ENCODE data around the gene RXRA. TPM values are rescaled to one million over a fixed set of nuclear protein-coding genes. Genes with fewer than 3 reads are reported as not detected.

RXRA gene
- total RNA-seq, 1 donor from 2014 or later: 49.4 TPM

DNA sequence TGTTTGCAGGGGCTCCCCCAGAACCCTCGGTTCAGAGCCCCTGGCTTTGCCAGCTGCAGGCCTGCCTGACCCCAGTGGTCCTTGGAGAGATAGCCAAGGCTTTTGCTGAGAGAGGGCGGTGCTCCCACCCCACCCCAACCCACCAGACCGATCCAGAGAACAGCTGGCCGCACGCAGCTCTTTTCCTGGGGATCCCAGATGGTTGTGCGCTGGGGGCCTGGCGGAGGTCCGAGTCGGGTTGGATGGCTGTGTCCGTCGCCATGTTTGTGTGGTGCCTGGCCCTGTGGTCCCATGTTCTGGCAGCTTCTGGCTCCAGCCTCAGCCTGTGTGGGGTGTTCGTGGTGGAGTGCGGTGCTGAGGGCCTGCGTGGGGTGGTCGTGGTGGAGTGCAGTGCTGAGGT lies 97.5 kb downstream of the RXRA start:
- Histone ChIP-seq H3K4me1 (peaks cover 35% of the 10 kb centered on the region), H3K36me3 (peaks cover 0 to 19% of the 10 kb centered on the region in 2 donors)

GRCh38 chr9:134424818-134425217 lies 98.6 kb downstream of the RXRA start:
- Histone ChIP-seq H3K9me3 (no peaks in the 10 kb centered on the region), H3K27ac (no peak overlapping the region), H3K4me3 (no peak overlapping the region), H3K36me3 (peaks cover 0 to 29% of the 10 kb centered on the region in 2 donors), H3K27me3 (no peaks in the 10 kb centered on the region), H3K4me1 (peaks cover 24% of the 10 kb centered on the region)
- intact Hi-C loops (cut with DNase I): no loop called here
- DNase-seq (ENCODE audit: extremely low spot score in 2 of 2): no peak
- no peak for TF ChIP-seq CTCF (IDR thresholded peaks at IDR 0.05)
- no peak for TF ChIP-seq POLR2AphosphoS5 (IDR thresholded peaks at IDR 0.05; ENCODE audit: insufficient read depth in 1 of 2, low read depth in 1 of 2)
- TF ChIP-seq POLR2A (IDR thresholded peaks at IDR 0.05): no peak

More for the DNA sequence above, 97.5 kb downstream of the RXRA start:
- DNase-seq (ENCODE audit: extremely low spot score in 2 of 2): no peak
- TF ChIP-seq CTCF (IDR thresholded peaks at IDR 0.05): no peak
- TF ChIP-seq POLR2A (IDR thresholded peaks at IDR 0.05): no peak
- no peak for TF ChIP-seq POLR2AphosphoS5 (IDR thresholded peaks at IDR 0.05; ENCODE audit: insufficient read depth in 1 of 2, low read depth in 1 of 2)
- Histone ChIP-seq H3K27me3 (no peaks in the 10 kb centered on the region), H3K27ac (peak overlapping the region; percentile 81), H3K4me3 (no peak overlapping the region), H3K9me3 (no peaks in the 10 kb centered on the region)
- intact Hi-C loops (cut with DNase I): no loop called here

DNA sequence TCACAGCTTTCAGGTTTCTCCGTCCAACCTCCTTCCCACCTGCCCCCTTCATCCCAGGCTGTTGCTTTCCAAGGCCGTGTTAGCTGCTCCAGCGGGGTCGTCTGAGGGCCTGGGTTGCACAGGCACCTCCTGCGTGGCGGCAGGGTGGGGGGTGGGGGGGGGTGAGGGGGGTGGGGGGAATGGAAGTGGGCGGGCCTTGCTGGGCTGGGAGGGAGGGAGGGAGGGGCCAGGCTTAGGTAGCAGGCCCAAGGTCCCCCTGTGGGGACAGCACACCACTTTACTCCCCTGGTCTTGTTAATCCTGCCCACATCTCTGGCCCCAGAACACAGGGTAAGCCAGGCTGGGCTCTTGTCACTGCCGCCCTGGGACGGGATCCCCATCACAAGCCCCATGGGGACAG lies 99.1 kb downstream of the RXRA start:
- H3K4me3 ChIP-seq: no peak overlapping the region
- H3K27ac ChIP-seq: no peak overlapping the region
- H3K9me3 ChIP-seq: no peaks in the 10 kb centered on the region
- no peaks in the 10 kb centered on the region for H3K27me3 ChIP-seq
- peaks cover 23% of the 10 kb centered on the region for H3K4me1 ChIP-seq
- intact Hi-C loops (cut with DNase I): no loop called here
- peaks cover 0 to 35% of the 10 kb centered on the region in 2 donors for H3K36me3 ChIP-seq
- DNase-seq (ENCODE audit: extremely low spot score in 2 of 2): no peak
- TF ChIP-seq POLR2A (IDR thresholded peaks at IDR 0.05) (no peak), CTCF (IDR thresholded peaks at IDR 0.05) (no peak), POLR2AphosphoS5 (IDR thresholded peaks at IDR 0.05; ENCODE audit: insufficient read depth in 1 of 2, low read depth in 1 of 2) (no peak)

GRCh38 chr9:134425812-134426211 lies 99.6 kb downstream of the RXRA start:
- no peaks in the 10 kb centered on the region for H3K27me3 ChIP-seq
- TF ChIP-seq POLR2AphosphoS5 (IDR thresholded peaks at IDR 0.05; ENCODE audit: insufficient read depth in 1 of 2, low read depth in 1 of 2) (no peak), POLR2A (IDR thresholded peaks at IDR 0.05) (no peak), CTCF (IDR thresholded peaks at IDR 0.05) (no peak)
- H3K36me3 ChIP-seq: peaks cover 0 to 39% of the 10 kb centered on the region in 2 donors
- intact Hi-C loops (cut with DNase I): no loop called here
- H3K27ac ChIP-seq: no peak overlapping the region
- peaks cover 24% of the 10 kb centered on the region for H3K4me1 ChIP-seq
- no peak overlapping the region for H3K4me3 ChIP-seq
- H3K9me3 ChIP-seq: no peaks in the 10 kb centered on the region
- DNase-seq (ENCODE audit: extremely low spot score in 2 of 2): no peak

DNA sequence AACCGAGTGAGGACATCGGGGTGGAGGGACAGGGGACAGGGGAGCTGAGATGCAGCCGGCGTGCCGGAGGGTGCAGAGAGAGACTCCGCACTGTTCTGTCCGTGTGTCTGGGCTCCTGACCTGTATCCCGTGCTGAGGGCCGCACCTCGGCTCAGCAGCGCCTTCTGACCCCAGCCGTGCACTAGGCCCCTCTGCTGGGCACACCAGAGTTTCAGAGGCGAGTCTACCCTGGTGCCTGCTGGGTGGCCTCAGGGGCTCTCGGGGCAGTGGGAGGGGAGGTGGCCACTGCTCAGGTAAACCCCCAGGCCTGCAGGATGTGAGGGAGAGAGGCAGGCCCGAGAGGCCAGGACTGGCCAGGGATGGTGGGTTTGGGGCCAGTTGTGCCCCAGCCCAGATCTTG lies 100.2 kb downstream of the RXRA start:
- DNase-seq (ENCODE audit: extremely low spot score in 2 of 2): no peak
- Histone ChIP-seq H3K4me3 (no peak overlapping the region), H3K27me3 (no peaks in the 10 kb centered on the region), H3K4me1 (peaks cover 24% of the 10 kb centered on the region), H3K27ac (peak overlapping the region; percentile 5), H3K36me3 (peaks cover 0 to 45% of the 10 kb centered on the region in 2 donors), H3K9me3 (no peaks in the 10 kb centered on the region)
- TF ChIP-seq POLR2AphosphoS5 (IDR thresholded peaks at IDR 0.05; ENCODE audit: insufficient read depth in 1 of 2, low read depth in 1 of 2): no peak
- TF ChIP-seq POLR2A (IDR thresholded peaks at IDR 0.05): no peak
- TF ChIP-seq CTCF (IDR thresholded peaks at IDR 0.05): no peak
- intact Hi-C loops (cut with DNase I): no loop called here

Measured in vagina (tissue), 2 donors.